ENCODE measurements around the gene DHRS2. TPM values are rescaled to one million over a fixed set of nuclear protein-coding genes. Genes with fewer than 3 reads are reported as not detected.
"Not testable (repeated sequence)": the region's sequence is repeated elsewhere in the genome, so short reads cannot be mapped to it uniquely, and the experiment has no call there.

Gene DHRS2
- total RNA-seq, 4 donors from 2014 or later = 0.24 TPM; not detected in 3

GRCh38 chr14:23605931-23606585 lies 30.1 kb upstream of the DHRS2 start:
- no peak for TF ChIP-seq CTCF (IDR thresholded peaks at IDR 0.05)
- no peak for DNase-seq (ENCODE audit: low spot score)
- ATAC-seq (ENCODE audit: low FRiP score) = no peak

GRCh38 chr14:23608454-23608853 lies 27.7 kb upstream of the DHRS2 start:
- no peak for DNase-seq (ENCODE audit: low spot score)
- no peak for TF ChIP-seq CTCF (IDR thresholded peaks at IDR 0.05)
- ATAC-seq (ENCODE audit: low FRiP score) = no peak

- ATAC-seq (ENCODE audit: low FRiP score) = no peak
- TF ChIP-seq CTCF (IDR thresholded peaks at IDR 0.05) = no peak
These were observed 27.2 kb upstream of the DHRS2 start for GRCh38 chr14:23609001-23609400.

GRCh38 chr14:23609411-23610089 lies 26.6 kb upstream of the DHRS2 start:
- not testable (repeated sequence) for ATAC-seq (ENCODE audit: low FRiP score)

More at GRCh38 chr14:23609001-23609400, 27.2 kb upstream of the DHRS2 start:
- no peak for DNase-seq (ENCODE audit: low spot score)

GRCh38 chr14:23610090-23610814 lies 25.9 kb upstream of the DHRS2 start:
- TF ChIP-seq CTCF (IDR thresholded peaks at IDR 0.05) = no peak
- DNase-seq (ENCODE audit: low spot score) (no peak), ATAC-seq (ENCODE audit: low FRiP score) (no peak)

More at GRCh38 chr14:23609411-23610089, 26.6 kb upstream of the DHRS2 start:
- DNase-seq (ENCODE audit: low spot score) = not testable (repeated sequence)

GRCh38 chr14:23610815-23611289 lies 25.3 kb upstream of the DHRS2 start:
- TF ChIP-seq CTCF (IDR thresholded peaks at IDR 0.05) = no peak
- ATAC-seq (ENCODE audit: low FRiP score) = no peak
- no peak for DNase-seq (ENCODE audit: low spot score)

GRCh38 chr14:23612354-23612732 lies 23.8 kb upstream of the DHRS2 start:
- ATAC-seq (ENCODE audit: low FRiP score) (no peak), DNase-seq (ENCODE audit: low spot score) (no peak)
- TF ChIP-seq CTCF (IDR thresholded peaks at IDR 0.05) = no peak

Data from omental fat pad (tissue), 4 donors.